GOT3 (cell line): ENCODE results near the gene RAB17.
"Not testable (repeated sequence)": the region's sequence is repeated elsewhere in the genome, so short reads cannot be mapped to it uniquely, and the experiment has no call there.

ENCODE experiments used
- DNase-seq: peaks from one replicate; lab custom pipeline; 2025; ENCODE audit warnings: mixed read lengths; lab: John Stamatoyannopoulos, UW

RAB17 gene

DNA sequence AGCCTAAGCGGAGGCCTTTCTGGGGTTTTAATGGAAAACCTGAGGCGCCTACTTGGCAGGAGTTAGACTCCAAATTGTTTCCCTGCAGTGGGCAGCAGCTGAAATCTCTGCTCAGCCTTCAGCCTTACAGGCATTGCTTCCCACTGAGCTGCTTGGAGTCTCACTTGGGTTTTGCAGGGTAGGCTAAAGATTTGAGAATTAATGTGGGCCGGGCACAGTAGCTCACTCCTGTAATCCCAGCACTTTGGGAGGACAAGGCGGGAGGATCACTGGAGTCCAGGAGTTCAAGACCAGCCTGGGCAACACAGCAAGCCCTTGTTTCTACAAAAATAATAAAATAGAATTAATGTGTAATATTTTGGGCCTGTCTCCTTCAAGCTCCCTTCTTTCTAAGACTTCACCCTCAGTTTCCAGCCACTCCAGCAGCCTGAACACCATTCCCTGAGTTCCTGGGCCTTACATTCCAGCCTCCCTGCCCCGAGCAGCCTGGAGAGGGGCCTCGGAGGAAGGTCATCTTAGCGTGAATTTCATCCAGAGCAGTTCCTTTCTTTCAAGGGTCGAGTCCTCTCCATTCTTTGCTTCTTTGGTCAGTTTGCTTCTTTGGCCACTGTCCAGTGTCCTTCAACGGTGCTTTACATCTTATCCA lies 9.1 kb upstream of the RAB17 start:
- no peak for DNase-seq

DNA sequence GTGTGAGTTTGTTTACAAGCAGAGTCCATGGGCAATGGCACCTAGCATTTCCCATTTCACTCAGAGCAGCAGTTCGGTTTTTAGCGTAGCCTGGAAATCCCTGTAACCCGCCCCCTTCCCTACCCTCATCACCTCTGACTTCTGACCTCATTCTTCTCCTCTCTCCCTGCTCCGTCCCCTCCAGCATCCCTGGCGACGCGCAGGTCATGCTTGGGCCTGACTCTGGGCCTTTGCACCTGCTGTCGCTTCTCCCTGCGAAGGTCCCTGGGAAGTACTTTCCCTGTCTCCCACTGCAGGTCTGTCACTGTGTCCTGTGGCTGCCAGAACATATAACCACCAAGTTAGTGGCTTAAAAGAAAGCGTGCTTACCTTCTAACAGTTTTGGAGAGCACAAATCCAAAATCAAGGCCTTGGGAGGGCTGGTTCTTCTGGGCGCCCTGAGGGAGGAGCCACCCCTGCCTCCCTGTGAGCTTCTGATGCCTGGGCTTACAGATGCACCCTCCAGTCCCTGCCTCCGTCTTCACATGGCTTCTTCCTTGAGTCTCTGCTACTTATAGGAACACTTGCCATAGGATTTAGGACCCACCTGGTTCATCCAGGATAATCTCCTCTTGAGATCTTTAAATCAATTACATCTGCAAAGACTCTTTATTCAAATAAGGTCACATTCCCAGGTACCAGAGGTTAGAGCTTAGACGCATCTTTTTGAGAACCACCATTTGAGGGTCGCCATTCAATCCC lies 8.1 kb upstream of the RAB17 start:
- DNase-seq: no peak

DNA sequence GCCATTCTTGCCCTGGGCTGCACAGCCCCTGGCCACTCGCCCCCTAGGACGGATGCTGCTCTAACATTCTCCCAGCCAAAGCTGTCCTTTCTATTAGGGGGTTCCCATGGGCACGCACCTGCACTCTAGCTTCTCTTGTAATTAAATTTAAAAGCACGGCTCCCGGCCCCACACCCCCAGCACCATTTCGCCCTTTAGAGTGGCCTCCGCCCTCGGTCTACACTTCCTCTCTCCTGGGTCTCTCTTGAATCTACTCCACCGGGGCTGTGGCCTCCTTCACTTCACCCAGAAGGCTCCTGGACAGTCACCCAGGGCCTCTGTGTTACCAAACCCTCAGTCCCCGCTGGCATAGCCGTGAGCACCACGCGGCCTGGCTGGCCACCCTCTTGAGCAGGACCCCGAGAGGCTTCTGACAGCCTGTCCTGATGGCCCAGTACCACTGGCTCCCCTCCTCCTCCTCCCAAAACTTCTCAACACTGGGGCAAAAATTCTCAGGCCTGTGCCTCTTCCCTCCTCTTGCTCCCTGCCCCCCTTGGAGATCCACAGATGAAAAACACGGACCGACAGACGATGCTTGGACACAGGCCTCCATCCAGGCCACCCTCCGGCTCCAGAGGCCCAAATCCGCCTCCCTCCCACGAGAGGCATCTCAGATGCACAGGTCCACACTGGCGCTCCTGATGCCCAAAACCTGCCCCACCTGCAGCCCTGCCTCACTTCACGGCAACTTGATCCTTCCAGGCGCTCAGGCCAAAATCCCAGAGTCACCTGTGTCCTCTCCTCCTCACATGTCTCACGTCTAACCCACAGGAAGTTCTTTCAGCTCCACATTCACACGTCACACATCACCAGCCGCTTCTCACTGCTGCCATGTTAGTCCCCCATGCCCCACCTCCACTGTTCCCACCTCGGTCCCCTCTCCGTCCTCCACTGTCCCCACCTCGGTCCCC lies 6.9 kb upstream of the RAB17 start:
- DNase-seq: no peak

DNA sequence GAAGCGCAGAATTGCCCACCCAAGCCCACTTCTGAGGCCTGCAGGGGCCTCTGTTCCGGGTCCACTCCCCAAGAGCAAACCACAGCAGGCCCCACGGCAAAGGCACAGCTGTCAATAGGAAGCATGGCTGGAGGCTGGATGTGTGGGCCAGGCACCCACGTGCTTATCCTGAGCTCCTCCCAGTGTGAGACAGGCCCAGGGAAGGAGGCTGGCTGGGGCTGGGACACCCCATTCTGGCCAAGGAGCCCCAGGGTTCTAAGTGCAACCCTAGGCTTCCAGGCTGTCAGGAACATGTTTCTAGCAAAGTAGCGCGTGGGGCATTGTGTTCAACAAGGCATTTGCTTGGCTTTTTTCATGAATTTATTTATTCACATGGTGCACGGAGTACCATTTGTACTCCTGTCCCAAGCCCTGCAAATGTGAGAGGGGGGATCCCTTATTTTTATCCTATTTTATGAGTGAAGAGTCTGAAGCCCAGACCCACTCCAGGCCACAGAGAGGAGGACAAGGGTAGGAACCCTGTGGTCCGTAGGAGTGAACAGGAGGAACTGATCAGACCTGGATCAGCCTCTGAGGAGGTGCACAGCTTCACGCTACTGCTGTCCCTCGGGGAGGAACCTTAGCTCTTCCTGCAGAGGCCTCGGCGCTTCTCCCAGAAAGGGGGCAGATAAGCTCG lies 6.1 kb upstream of the RAB17 start:
- DNase-seq: no peak

DNA sequence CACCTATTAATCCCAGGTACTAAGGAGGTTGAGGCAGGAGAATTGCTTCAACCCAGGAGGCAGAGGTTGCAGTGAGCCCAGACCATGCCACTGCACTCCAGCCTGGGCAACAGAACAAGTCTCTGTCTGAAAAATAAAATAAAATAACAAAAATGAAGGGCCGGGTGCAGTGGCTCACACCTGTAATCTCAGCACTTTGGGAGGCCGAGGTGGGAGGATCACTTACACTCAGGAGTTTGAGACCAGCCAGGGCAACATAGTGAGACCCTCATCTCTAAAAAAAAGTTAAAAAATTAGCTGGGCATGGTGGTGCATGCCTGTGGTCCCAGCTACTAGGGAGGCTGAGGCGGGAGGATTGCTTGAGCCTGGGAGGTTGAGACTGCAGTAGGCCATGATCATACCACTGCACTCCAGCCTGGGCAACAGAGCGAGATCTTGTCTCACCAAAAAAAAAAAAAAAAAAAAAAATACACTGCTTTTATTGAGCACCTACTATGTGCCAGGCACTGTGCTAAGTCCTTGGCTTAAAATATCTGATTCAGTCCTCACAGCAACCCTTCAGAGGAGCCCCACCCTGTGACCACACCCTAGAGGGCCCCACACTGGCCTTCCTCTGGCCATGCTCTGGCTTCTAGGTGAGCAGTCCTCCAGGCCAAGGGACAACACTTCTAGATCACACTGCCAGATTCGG lies 5.4 kb upstream of the RAB17 start:
- DNase-seq: not testable (repeated sequence)

DNA sequence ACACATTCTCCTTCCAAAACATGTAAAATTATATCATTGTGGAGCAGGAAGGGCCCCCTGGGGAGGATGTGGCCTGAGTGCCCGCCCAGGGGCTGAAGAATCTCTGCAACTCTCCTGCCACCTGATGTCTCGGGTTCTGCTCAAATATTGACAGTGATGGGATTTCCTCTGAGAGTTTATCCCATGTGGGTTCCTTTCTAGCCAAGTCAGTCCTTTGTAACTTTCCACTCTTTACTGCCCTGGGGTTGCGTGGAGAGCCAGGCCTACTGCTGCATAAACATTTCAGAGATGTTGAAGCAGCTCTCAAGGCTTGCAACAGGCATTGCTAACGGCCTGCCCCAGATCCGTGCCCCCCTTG lies 4.0 kb upstream of the RAB17 start:
- no peak for DNase-seq

DNA sequence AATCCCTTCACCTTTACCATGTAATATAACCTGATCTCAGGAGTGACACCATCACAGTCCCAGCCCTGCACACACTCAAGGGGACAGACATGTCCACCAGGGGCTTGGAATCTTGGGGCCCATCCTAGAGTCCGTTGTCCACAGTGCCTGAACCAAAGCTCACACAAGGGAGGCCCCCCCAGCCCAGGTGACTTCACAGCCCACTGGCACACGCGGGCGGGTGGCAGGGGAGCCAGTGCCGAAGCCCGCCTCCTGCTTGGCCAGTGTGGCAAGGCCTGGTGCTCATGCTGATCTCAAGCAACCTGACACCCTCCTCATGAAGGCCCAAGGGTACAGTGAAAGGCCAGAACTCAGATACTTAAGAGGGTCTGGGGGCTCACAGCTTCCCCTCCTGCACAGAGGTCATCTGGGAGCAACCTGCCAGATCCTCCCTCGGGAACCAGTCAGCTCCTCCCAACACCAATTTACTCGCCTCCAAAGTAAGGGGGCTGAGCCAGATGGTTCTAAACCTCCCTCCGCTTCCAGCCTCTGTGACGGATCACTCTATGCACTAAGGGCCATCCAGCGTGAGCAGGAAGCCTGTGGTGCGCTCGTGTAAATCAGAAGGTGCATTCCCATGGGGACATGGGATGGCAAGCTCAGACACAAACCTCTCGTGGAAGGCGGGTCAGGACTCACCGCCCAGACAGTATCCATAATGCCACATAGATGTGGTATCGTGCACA lies 3.2 kb upstream of the RAB17 start:
- DNase-seq: no peak

DNA sequence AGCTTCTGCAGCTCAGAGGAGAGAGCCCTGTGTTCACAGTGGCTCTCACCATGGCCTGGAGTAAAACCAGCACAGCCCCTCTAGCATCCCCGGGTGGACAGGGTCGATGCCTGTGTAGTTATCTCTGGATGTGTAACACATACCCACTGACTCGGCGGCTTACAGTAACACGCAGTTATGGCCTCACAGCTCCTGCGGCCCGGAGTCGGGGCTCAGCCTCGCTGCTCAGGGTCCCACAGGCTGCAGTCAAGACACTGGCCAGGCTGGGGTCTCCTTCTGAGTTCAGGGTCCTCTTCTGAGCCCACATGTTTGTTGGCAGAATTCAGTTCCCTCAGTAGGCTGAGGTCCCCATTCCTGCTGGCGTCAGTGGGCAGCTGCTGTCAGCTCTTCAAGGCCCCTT lies 2.5 kb upstream of the RAB17 start:
- no peak for DNase-seq

DNA sequence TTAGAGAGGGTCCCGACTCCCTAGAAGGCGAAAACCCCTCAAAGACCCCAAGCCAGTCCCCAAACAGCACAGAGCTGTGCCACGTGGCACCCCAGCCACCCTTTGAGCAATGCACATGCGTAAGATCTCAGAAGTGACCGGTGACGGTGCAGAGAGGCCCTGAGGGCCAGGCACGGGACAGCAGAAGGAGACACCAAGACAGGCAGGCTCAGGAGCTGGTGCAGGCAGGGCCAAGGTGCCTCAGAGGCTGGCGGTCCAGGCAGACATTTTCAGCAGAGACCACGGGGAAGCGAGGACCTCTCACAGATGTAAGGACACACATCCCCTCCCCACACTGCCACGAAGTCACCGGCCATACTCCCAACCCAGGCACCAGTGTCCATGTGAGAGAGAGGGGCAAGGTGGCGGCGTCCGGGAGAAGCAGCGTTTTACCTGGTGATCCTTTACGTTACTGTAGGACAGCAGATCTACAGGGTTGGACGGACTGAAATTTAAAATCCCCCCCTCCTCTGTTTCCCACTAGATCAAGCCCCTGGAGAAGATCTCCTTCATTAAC lies 2.0 kb upstream of the RAB17 start:
- DNase-seq: no peak

DNA sequence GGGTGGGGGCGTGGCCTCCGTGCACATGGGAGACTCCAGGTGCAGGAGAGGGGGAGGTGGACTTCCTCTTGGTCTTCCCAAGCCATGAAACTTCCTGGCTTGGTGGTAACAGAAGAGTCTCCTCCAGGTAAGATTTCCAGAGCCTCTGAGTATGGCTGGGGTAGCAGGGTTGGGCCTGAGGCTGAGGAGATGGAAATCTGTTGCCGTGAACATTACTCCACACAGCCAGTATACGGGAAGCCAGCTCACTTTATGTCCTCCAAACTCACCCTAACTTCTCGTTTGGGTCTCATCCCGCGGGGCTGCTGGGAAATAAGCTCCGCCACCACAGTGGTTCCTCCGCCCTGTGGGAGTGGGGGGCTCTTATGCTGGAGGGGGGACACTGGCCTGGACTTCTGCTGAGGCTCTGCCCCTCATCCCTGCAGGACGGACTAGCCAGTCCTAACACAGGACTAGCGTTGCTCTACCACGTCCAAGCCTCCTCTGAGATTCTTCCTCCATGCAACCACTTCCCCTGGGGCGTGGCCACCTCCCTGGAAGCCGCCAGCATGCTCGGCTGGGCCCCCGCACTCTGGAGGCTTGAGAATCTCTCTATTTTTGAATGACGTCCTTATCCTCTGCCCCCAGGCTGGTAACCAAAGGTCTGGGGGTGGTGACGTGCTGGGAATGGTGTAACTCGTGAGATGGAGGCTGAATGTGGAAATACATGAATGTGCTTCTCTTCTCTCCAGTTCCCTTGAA lies 777 bp upstream of the RAB17 start:
- DNase-seq: no peak

DNA sequence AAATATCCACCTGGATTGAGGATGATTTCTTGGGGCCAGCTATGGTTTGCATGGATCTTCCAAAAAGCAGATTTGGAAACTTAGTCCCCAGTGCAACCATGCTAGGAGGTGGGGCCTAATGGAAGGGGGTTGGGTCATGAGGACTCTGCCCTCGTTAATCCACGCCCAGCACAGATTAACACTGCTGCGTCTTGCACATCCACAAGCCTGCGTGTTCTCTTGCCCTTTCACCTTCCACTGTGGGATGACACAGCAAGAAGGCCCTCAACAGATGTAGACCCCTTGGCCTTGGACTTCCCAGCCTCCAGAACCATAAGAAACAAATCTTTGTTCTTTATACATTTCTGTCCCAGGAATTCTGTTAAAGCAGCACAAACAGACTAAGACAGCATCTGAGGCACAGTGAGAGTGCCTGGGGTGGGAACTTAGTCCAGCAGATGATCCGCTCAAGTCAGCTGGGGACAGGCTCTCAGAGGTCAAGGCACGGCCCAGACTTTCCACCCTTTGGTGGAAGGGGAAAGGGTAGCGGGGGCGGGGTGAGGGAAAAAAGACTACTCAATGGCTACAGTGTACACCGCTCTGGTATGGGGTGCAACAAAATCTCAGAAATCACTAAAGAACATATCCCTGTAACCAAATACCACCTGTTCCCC lies 2.4 kb downstream of the RAB17 start:
- no peak for DNase-seq

DNA sequence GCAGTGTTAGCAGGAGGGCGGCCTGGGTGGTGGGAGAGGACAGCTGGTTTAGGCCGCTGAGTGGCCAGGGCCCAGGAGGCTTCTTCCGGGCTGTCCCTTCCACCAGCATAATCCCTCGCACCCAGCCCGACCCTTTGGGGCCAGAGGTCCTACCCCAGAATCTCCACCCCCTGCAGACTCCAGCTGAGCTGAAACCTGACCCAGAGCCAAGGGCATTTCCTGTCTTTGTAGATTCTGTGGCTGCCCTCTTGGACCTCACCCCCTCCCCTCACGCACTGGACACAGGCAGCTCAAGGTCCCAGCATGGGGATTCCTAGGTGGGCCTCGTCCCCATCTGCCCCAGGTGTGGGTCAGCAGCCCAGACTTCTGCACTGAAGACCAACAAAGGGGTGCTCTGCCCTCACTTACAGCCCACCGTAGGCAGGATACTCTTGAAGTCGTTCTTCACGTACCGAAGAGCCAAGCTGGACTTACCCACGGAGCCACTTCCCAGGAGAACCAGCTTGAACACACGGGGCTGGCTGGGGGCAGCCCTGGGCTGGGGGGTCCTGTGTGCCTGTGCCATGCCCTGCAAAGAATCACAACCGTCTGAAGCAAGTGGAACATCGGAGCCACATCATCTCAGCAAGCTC lies 4.8 kb downstream of the RAB17 start:
- no peak for DNase-seq

DNA sequence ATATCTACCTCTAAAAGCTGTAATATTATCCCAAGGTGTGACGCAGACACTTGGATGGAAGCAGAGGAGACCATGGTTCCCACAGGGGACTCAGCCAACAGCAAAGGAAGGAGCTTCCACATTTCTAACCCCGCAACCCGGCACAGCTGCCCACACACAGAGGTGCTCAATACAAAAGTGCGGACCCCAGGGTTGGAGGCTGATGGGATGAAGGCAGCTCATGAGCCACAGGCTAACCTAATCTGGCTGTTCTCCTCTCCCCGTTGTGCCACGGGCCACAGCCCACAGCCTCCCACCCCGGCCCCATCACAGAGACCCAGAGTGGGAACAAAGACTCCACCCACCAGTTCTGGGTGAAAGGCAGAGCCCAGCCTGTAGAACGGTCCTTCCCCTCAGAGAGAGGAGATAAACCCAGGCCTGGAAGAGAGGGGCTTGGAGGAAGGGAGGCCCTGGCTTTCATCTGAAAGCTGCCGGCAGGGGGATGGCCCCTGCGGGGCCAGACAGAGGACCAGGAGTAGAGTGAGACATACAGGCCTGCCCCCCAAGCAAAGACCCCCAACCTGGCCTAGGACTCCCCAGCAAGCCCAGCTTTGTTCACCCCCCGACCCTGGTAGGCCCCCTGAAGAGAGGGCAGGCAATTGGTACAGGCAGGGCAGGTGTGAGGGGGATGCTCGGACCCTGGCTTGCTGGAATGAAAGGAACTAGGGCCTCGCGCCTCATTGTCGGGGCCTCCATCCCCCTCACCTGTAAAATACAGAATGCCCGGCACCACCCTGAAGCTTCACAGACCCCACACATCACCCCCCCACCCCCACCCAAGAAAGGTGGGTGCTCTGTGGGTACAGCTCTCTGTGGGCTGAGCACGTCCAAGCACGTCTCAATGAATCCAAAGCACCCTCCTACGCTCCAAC lies 6.9 kb downstream of the RAB17 start:
- DNase-seq: no peak

DNA sequence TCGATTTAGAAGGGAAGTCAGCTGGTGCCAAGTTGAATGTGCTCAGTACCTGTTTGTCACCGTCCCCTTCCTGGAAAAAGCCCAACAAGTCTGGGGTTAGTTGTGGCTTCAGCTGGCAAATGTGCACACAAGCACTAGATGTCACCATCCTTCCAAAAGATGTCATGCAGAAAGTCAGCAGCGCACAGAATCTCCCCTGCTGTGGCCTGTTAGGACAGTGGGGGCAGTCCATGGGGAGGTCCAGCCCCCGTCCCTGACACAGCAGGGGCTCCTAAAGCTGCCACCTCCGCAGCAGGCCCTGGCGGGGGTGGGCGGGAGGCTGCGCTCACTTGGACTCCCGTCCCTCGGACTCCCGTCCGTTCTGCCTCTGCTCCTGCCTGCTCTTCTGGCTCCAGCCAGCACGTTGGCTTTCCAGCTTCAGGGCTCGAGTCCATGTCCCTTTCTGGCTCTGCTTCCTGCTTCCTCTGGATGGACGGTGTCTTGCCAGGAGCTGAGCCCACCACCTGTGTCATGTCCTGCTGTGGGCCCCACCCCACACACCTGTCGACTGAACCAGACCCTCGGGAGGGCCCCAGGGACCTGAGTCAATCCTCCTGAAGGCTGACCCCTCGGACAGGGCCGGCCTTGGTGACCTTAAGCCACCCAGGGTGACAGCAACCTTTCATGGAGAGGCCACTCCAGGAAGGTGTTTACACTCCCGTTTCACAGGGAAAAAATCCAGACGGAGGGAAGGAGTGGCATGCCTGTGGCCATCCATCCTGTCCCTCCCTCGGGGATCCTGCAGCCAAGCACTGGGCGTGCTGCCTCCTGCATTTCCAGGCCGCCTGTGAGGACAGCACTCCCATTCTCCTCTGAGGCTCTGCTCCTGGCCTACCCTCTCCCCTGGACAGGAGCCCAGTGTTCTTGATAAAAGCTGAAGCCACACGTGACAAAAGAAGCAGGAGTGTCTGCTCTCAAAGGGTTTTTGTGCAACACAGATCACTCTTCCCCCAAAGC lies 8.5 kb downstream of the RAB17 start:
- DNase-seq: no peak

DNA sequence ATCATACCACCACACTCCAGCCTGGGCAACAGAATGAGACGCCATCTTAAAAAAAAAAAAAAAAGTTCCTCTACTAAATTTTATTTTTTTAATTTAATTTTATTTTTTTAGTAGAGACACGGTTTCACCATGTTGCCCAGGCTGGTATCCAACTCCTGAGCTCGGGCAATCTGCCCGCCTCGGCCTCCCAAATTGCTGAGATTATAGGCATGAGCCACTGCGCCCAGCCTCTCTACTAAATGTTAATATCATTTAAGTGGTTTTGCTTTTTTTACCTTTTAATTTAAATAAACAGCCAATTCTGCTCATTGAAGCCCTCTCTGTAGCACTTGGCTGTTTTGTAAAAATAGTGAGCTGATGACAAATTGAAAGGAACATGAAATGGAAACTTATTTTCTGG lies 9.2 kb downstream of the RAB17 start:
- no peak for DNase-seq
